Measurements from ENCODE around the gene ITK.

Gene ITK

GRCh38 chr5:157212307-157212706 lies 31.7 kb downstream of the ITK start:
- TF ChIP-seq CTCF (IDR thresholded peaks at IDR 0.05; ENCODE audit: control insufficient read depth, extremely low read depth, insufficient read depth), result no peak
- H3K4me3 ChIP-seq (ENCODE audit: low read depth, low read length), result no peak overlapping the region
- no peak for DNase-seq (ENCODE audit: low read depth)

GRCh38 chr5:157213527-157214243 lies 33.0 kb downstream of the ITK start:
- H3K4me3 ChIP-seq (ENCODE audit: low read depth, low read length), result no peak overlapping the region
- DNase-seq (ENCODE audit: low read depth), result no peak
- TF ChIP-seq CTCF (IDR thresholded peaks at IDR 0.05; ENCODE audit: control insufficient read depth, extremely low read depth, insufficient read depth), result no peak

- no peak for DNase-seq (ENCODE audit: low read depth)
- H3K4me3 ChIP-seq (ENCODE audit: low read depth, low read length), result no peak overlapping the region
- no peak for TF ChIP-seq CTCF (IDR thresholded peaks at IDR 0.05; ENCODE audit: control insufficient read depth, extremely low read depth, insufficient read depth)
These were observed 33.8 kb downstream of the ITK start for GRCh38 chr5:157214415-157214814.

GRCh38 chr5:157214861-157215513 lies 34.3 kb downstream of the ITK start:
- no peak overlapping the region for H3K4me3 ChIP-seq (ENCODE audit: low read depth, low read length)
- no peak for TF ChIP-seq CTCF (IDR thresholded peaks at IDR 0.05; ENCODE audit: control insufficient read depth, extremely low read depth, insufficient read depth)
- no peak for DNase-seq (ENCODE audit: low read depth)

- H3K4me3 ChIP-seq (ENCODE audit: low read depth, low read length), result no peak overlapping the region
- TF ChIP-seq CTCF (IDR thresholded peaks at IDR 0.05; ENCODE audit: control insufficient read depth, extremely low read depth, insufficient read depth), result no peak
- DNase-seq (ENCODE audit: low read depth), result no peak
These were observed 35.0 kb downstream of the ITK start for GRCh38 chr5:157215514-157216167.

GRCh38 chr5:157216391-157217142 lies 35.9 kb downstream of the ITK start:
- no peak for TF ChIP-seq CTCF (IDR thresholded peaks at IDR 0.05; ENCODE audit: control insufficient read depth, extremely low read depth, insufficient read depth)
- DNase-seq (ENCODE audit: low read depth), result no peak
- H3K4me3 ChIP-seq (ENCODE audit: low read depth, low read length), result no peak overlapping the region
